Activated CD8-positive, alpha-beta T cell treated with anti-CD3 and anti-CD28 coated beads for 36 hours (primary cell): Measurements from ENCODE around the gene C16orf74. TPM values are rescaled to one million over a fixed set of nuclear protein-coding genes. Genes with fewer than 3 reads are reported as not detected.
A peak's percentile ranks its signal among the peaks of the same experiment; 100 is the strongest.

Experiments used
- ATAC-seq: fragments of 200-7000 bp; cut with Tn5 transposase; one replicate; pipeline ENCODE4 v1.10.0; 2021; ENCODE audit warnings: mild to moderate bottlenecking, moderate library complexity
- CTCF ChIA-PET: fragments of 350-600 bp; sonication (Branson Sonifier 250); formaldehyde crosslinking; loops from one replicate; lab custom pipeline; 2021; ENCODE audit warnings: antibody characterized with exemption; lab: Charles Lee
- POLR2A ChIA-PET: fragments of 350-600 bp; sonication (Branson Sonifier 250); formaldehyde crosslinking; loops from one replicate; lab custom pipeline; 2021; ENCODE audit warnings: antibody characterized with exemption; lab: Charles Lee
- DNase-seq: peaks from one replicate; pipeline ENCODE4 v3.0.0-alpha.2; 2020
- H3K27ac Mint-ChIP-seq: one replicate; pipeline ENCODE4 v1.8.0; 2021; ENCODE audit warnings: mild to moderate bottlenecking, mixed read lengths
- H3K27me3 Mint-ChIP-seq: one replicate; pipeline ENCODE4 v1.8.0; 2021; ENCODE audit warnings: mixed read lengths
- H3K36me3 Mint-ChIP-seq: one replicate; pipeline ENCODE4 v1.8.0; 2021; ENCODE audit warnings: low read depth, mixed read lengths
- H3K4me1 Mint-ChIP-seq: one replicate; pipeline ENCODE4 v1.8.0; 2021; ENCODE audit warnings: low read depth, mixed read lengths
- H3K4me3 Mint-ChIP-seq: one replicate; pipeline ENCODE4 v1.8.0; 2021; ENCODE audit warnings: mild to moderate bottlenecking, moderate library complexity, mixed read lengths
- H3K9me3 Mint-ChIP-seq: one replicate; pipeline ENCODE4 v1.8.0; 2021; ENCODE audit warnings: mixed read lengths
- CTCF ChIP-seq: fragments of 200-600 bp; IDR thresholded peaks from one replicate; pipeline ENCODE4 v1.8.0; 2022; ENCODE audit warnings: antibody characterized with exemption, mild to moderate bottlenecking
- intact Hi-C: fragments of 100-400 bp; cut with micrococcal nuclease; formaldehyde crosslinking; loops from one replicate; pipeline ENCODE4 v1.10.0; 2022
- total RNA-seq, 2 experiments: library from RNA; stranded (reverse); gene quantifications; one replicate each; pipeline ENCODE4 v1.2.3, GENCODE V29; 2021

C16orf74 gene
- total RNA-seq: 1 to 10 TPM; 1.1 to 1.4 TPM

DNA sequence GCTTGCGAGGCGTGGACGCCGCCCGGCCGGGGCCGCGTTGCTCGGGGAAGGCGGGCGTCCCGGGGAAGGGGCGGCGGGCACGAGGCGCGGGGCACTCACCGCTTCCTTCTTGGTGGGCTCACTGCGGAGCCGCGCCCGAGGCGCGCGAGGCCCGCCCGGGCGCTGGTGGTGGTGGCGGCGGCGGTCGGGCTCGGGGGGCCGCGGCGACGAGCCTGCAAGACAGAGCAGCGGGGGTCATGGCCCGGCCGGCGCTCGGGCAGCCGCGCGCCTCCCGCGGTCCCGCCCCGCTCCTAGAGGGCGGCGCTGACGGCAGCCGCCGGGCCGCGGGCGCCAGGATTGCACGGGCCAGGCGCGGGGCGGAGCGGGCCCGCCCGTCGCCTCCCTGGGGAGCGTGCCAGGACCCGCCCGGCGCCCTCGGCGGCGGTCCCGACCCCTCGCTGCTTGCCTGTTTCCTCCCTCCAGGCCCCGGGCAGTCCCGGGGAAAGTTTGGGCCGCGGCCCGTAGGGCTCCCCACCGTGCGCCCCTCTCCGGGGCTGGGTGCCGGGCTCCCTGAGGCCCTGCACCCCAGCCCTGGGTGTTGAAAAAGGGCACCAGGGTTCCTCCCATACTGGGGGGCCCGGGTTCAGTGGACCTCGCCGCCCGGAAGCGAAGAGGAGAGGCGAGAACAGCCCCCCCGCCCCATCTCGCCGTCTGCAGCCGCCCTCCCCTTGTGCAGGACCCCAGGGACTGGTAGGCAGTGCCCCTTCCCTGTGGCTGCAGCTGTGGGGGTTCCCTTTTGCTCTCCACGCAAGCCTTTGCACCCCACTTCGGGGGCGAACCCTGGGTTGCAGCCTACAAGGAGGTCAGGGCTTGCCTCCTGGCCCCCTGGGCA lies at the start of gene C16orf74:
Gene C16orf74 (minus strand): TSS at position 270 of the 871 bp plus-strand sequence. CDS start 15,879 bp downstream, outside the sequence.
- no peak for TF ChIP-seq CTCF
- intact Hi-C loops: no loop called here
- DNase-seq: no peak
- H3K4me1 Mint-ChIP-seq: peaks cover 18% of the 10 kb centered on the region
- H3K27me3 Mint-ChIP-seq: peaks cover 27% of the 10 kb centered on the region
- CTCF ChIA-PET: interaction anchor here (1.5 kb wide), 2 partner anchors 34 to 35 kb away, joined by 3 to 4 read pairs; no protein-coding TSS in a partner anchor
- peak; percentile 61 for ATAC-seq
- no peaks in the 10 kb centered on the region for H3K36me3 Mint-ChIP-seq
- H3K9me3 Mint-ChIP-seq: no peaks in the 10 kb centered on the region
- POLR2A ChIA-PET: interaction anchor here (1.0 to 1.4 kb wide), 2 partner anchors 25 to 63 kb away, joined by 3 read pairs; partner anchors contain the start of gene GINS2
- no peak within 1 kb of the TSS for H3K27ac Mint-ChIP-seq
- H3K4me3 Mint-ChIP-seq: peak within 1 kb of the TSS; percentile 62

DNA sequence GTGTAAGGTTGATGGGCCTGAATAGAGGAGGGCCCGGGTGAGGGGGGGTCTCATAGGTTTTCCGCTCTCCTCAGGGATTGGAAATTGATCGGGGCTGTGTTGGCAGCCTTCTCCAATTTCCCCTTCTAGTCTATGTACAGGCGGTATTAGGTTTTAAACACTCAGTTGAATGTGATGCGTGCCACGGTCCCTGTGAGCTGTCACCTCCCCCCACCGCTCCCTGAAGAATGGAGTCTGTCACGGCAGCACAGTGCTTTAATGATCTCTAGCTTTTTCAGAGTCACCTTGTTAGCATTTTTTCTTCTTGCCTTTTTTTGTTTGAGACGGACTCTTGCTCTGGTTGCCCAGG lies 49.4 kb upstream of the C16orf74 start:
- peak overlapping the region; percentile 86 for H3K4me3 Mint-ChIP-seq
- ATAC-seq (peak; percentile 15), DNase-seq (peak; percentile 51)
- peak overlapping the region; percentile 90 for H3K27ac Mint-ChIP-seq
- peaks cover 63% of the 10 kb centered on the region for H3K36me3 Mint-ChIP-seq
- no peaks in the 10 kb centered on the region for H3K9me3 Mint-ChIP-seq
- TF ChIP-seq CTCF: no peak
- H3K27me3 Mint-ChIP-seq: no peaks in the 10 kb centered on the region
- ChIA-PET CTCF (interaction anchor here (1.7 to 4.4 kb wide), 2 partner anchors 20 to 83 kb away, joined by 4 to 41 read pairs; no protein-coding TSS in a partner anchor), POLR2A (interaction anchor here (1.3 to 2.9 kb wide), 4 partner anchors 12 to 181 kb away, joined by 3 to 7 read pairs (median 5); partner anchors contain the start of gene IRF8)
- intact Hi-C loops: no loop called here
- peaks cover 59% of the 10 kb centered on the region for H3K4me1 Mint-ChIP-seq

DNA sequence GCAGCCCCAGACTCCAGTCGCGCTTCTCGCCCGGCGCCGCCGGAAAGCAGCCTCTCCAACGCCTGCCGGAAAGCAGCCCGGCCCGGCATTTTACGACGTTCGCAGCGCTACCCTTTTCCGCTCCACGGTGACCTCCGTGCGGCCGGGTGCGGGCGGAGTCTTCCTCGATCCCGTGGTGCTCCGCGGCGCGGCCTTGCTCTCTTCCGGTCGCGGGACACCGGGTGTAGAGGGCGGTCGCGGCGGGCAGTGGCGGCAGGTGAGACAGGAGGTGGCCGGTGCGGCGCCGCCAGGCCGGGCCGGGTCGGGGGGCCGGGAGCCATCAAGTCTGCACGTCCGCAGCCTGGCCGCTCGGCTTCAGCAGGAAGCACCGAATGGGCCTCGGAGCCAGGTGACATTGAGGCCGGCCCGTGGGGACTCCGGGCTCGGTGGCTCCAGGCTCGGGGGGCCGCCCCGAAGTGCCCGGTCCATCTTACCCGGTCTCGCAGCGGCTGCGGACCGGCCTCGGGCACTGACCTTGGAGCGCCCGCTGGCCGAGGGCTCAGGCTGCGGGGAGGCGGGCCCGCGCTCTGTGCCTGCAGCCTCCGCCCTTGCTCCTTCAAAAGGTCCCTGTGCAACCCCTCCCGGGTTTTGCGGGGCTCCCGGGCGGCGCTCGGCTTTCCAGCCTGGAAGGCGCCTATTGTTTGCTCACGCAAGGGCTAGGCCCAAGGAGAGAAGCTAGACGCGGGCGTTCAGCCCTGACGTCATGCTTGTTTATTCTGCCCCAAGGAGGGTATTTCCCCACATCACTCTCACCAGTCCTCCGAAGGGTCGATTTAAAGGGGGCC lies 48.8 kb upstream of the C16orf74 start, which contains the start of the genes COX4I1 and EMC8:
Gene COX4I1 (plus strand): TSS at position 199 of the 824 bp plus-strand sequence. CDS start 1,511 bp downstream, outside the sequence.
Gene EMC8 (minus strand): TSS at position 48 of the 824 bp plus-strand sequence. CDS start 249 bp downstream, outside the sequence.
- CTCF ChIA-PET: interaction anchor here (1.7 to 4.4 kb wide), 3 partner anchors 21 to 82 kb away, joined by 4 to 41 read pairs (median 12); no protein-coding TSS in a partner anchor
- Mint-ChIP-seq H3K4me1 (peaks cover 65% of the 10 kb centered on the region), H3K27ac (peak within 1 kb of the TSS; percentile 90), H3K9me3 (no peaks in the 10 kb centered on the region), H3K36me3 (peaks cover 59% of the 10 kb centered on the region), H3K27me3 (no peaks in the 10 kb centered on the region), H3K4me3 (peak within 1 kb of the TSS; percentile 89)
- intact Hi-C loops: no loop called here
- peak; percentile 93 for ATAC-seq
- DNase-seq: peak; percentile 96
- POLR2A ChIA-PET: interaction anchor here (1.3 to 2.9 kb wide), 5 partner anchors 11 to 182 kb away, joined by 3 to 7 read pairs (median 6); partner anchors contain the start of gene IRF8
- TF ChIP-seq CTCF: no peak

- Mint-ChIP-seq H3K9me3 (no peaks in the 10 kb centered on the region), H3K36me3 (peaks cover 59% of the 10 kb centered on the region), H3K4me1 (peaks cover 66% of the 10 kb centered on the region), H3K27me3 (no peaks in the 10 kb centered on the region), H3K4me3 (peak overlapping the region; percentile 89), H3K27ac (peak overlapping the region; percentile 87)
- POLR2A ChIA-PET: interaction anchor here (0.6 to 2.5 kb wide), 5 partner anchors 11 to 1558 kb away, joined by 3 to 6 read pairs (median 4); no protein-coding TSS in a partner anchor
- intact Hi-C loops: no loop called here
- DNase-seq (peak; percentile 58), ATAC-seq (peak; percentile 50)
- no peak for TF ChIP-seq CTCF
- CTCF ChIA-PET: interaction anchor here (0.5 to 3.1 kb wide), 3 partner anchors 22 to 183 kb away, joined by 3 to 12 read pairs (median 4); no protein-coding TSS in a partner anchor
Observed at GRCh38 chr16:85798901-85799496, 48.1 kb upstream of the C16orf74 start.
